ENCODE results near the gene DENND6B. TPM values are rescaled to one million over a fixed set of nuclear protein-coding genes. Genes with fewer than 3 reads are reported as not detected.

The DENND6B gene
- total RNA-seq, 1 experiment from 2014 or later: 2.5 TPM

DNA sequence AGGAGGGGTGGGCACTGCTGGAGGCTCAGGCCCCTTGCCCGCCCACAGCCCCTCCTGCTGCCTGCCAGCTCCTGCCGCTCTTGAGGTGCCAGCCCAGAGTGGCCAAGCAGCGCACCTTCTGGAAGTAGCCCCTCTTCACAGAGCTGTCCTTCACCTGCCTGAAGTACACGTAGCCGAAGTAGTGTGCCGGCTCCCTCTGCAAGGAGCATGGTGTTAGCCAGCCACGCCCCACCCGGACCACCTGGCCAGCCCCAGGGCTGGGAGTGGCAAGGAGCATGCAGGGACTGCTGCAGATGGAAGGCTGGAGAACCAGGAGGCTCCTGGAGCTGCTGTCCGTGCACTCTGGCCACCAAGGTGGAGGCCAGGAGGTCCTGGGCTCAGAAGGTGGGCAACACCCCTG, 9.6 kb downstream of the DENND6B start:
- no peak for DNase-seq (ENCODE audit: low spot score)
- ATAC-seq: no peak
- H3K27me3 Mint-ChIP-seq (ENCODE audit: low read depth): no peaks in the 10 kb centered on the region; the same call in 1 of the 2 replicates
- TF ChIP-seq GTF2I (CRISPR knock-in tag; conservative IDR thresholded peaks at IDR 0.05) (no peak), HMGA2 (CRISPR knock-in tag; IDR thresholded peaks at IDR 0.05) (no peak), SOX15 (CRISPR knock-in tag; IDR thresholded peaks at IDR 0.05) (no peak), USF1 (CRISPR knock-in tag; IDR thresholded peaks at IDR 0.05) (no peak)
- TF ChIP-seq, protein P1, sequence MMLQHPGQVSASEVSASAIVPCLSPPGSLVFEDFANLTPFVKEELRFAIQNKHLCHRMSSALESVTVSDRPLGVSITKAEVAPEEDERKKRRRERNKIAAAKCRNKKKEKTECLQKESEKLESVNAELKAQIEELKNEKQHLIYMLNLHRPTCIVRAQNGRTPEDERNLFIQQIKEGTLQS (CRISPR knock-in tag; conservative IDR thresholded peaks at IDR 0.05): no peak
- CTCF ChIA-PET: interaction anchor here (0.6 to 2.4 kb wide), 6 partner anchors 8 to 356 kb away, joined by 3 to 7 read pairs (median 5); partner anchors contain the start of genes DENND6B, PLXNB2 and SHANK3
- no peak overlapping the region for H3K4me3 Mint-ChIP-seq
- no peak overlapping the region for H3K27ac Mint-ChIP-seq
- POLR2A ChIA-PET: no interaction called here
- H3K9me3 Mint-ChIP-seq: no peaks in the 10 kb centered on the region
- H3K36me3 Mint-ChIP-seq: no peaks in the 10 kb centered on the region
- peaks cover 5% of the 10 kb centered on the region for H3K4me1 Mint-ChIP-seq

DNA sequence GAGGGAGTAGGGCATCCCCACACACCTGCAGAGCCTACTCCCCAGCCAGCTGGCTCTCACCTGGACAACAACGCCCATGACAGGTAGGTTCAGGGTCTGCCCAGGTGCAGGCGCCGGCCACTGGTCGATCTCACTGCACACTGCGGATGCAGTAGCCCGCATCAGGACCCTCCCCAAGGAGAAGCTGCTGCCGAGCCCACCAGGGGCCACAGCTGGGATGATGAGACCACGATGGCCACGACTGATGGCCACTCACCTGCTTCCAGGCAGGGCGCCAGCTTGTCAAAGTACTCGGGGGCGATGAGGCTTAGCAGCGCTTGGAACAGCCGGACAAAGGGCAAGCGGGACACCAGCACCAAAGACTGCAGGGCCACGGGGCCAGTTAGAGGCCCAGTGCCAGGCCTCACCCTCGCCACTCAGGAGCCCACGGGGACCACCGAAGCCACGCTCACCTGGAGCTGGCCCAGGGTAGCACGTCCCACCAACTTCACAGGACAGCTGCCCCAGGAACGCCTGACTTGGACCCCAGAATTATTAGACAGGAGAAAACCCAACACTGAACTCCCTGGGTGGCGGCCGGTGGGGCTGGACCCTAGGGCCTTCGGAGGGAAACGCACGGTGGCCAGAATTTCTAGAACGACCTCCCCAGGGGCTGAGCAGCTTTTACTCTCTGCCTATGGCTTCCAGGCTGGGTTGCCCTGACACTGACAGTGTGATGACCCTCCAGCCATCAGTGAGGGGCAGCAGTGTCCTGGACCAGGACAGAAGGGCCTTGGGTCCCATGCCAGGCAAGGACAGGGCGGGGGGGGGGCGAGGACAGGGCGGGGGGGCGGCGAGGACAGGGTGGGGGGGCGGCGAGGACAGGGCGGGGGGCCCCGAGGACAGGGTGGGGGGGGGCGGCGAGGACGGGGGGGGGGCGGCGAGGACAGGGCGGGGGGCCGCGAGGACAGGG, 10.4 kb downstream of the DENND6B start:
- H3K4me1 Mint-ChIP-seq: peaks cover 5% of the 10 kb centered on the region
- TF ChIP-seq, protein P2, sequence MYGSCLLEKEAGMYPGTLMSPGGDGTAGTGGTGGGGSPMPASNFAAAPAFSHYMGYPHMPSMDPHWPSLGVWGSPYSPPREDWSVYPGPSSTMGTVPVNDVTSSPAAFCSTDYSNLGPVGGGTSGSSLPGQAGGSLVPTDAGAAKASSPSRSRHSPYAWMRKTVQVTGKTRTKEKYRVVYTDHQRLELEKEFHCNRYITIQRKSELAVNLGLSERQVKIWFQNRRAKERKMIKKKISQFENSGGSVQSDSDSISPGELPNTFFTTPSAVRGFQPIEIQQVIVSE (CRISPR knock-in tag; IDR thresholded peaks at IDR 0.05; ENCODE audit: borderline replicate concordance): no peak
- TF ChIP-seq NFATC4 (CRISPR knock-in tag; IDR thresholded peaks at IDR 0.05) (no peak), NR2C2 (CRISPR knock-in tag; IDR thresholded peaks at IDR 0.05) (no peak)
- ChIA-PET CTCF (interaction anchor here (0.6 to 2.4 kb wide), 9 partner anchors 7 to 357 kb away, joined by 3 to 7 read pairs (median 4); partner anchors contain the start of genes DENND6B, PLXNB2 and SHANK3), POLR2A (interaction anchor here (0.5 kb wide), 1 partner anchor 42 kb away, joined by 3 read pairs; no protein-coding TSS in a partner anchor)
- no peak for DNase-seq (ENCODE audit: low spot score)
- H3K9me3 Mint-ChIP-seq: no peaks in the 10 kb centered on the region
- no peak overlapping the region for H3K27ac Mint-ChIP-seq
- no peak for ATAC-seq
- no peaks in the 10 kb centered on the region for H3K36me3 Mint-ChIP-seq
- no peaks in the 10 kb centered on the region; the same call in 1 of the 2 replicates for H3K27me3 Mint-ChIP-seq (ENCODE audit: low read depth)
- H3K4me3 Mint-ChIP-seq: no peak overlapping the region

- CTCF ChIA-PET: interaction anchor here (0.6 to 2.4 kb wide), 9 partner anchors 9 to 332 kb away, joined by 3 to 7 read pairs (median 6); partner anchors contain the start of genes DENND6B and PLXNB2
- ATAC-seq (no peak), DNase-seq (ENCODE audit: low spot score) (no peak)
- Mint-ChIP-seq H3K4me1 (peaks cover 5% of the 10 kb centered on the region), H3K36me3 (no peaks in the 10 kb centered on the region), H3K9me3 (no peaks in the 10 kb centered on the region), H3K27ac (no peak overlapping the region), H3K27me3 (ENCODE audit: low read depth) (no peaks in the 10 kb centered on the region; the same call in 1 of the 2 replicates), H3K4me3 (no peak overlapping the region)
- POLR2A ChIA-PET: interaction anchor here (0.5 kb wide), 1 partner anchor 43 kb away, joined by 3 read pairs; no protein-coding TSS in a partner anchor
- TF ChIP-seq, protein P3, sequence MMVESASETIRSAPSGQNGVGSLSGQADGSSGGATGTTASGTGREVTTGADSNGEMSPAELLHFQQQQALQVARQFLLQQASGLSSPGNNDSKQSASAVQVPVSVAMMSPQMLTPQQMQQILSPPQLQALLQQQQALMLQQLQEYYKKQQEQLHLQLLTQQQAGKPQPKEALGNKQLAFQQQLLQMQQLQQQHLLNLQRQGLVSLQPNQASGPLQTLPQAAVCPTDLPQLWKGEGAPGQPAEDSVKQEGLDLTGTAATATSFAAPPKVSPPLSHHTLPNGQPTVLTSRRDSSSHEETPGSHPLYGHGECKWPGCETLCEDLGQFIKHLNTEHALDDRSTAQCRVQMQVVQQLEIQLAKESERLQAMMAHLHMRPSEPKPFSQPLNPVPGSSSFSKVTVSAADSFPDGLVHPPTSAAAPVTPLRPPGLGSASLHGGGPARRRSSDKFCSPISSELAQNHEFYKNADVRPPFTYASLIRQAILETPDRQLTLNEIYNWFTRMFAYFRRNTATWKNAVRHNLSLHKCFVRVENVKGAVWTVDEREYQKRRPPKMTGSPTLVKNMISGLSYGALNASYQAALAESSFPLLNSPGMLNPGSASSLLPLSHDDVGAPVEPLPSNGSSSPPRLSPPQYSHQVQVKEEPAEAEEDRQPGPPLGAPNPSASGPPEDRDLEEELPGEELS (CRISPR knock-in tag; IDR thresholded peaks at IDR 0.05): no peak
- TF ChIP-seq, protein P4, sequence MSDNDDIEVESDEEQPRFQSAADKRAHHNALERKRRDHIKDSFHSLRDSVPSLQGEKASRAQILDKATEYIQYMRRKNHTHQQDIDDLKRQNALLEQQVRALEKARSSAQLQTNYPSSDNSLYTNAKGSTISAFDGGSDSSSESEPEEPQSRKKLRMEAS (CRISPR knock-in tag; IDR thresholded peaks at IDR 0.05): no peak
- TF ChIP-seq GTF2I (CRISPR knock-in tag; conservative IDR thresholded peaks at IDR 0.05) (no peak), ZNF396 (CRISPR knock-in tag; IDR thresholded peaks at IDR 0.05; ENCODE audit: borderline replicate concordance) (no peak), EMX1 (CRISPR knock-in tag; IDR thresholded peaks at IDR 0.05) (no peak), STAT6 (CRISPR knock-in tag; conservative IDR thresholded peaks at IDR 0.05; ENCODE audit: low read depth) (no peak), ESRRA (CRISPR knock-in tag; IDR thresholded peaks at IDR 0.05; ENCODE audit: borderline replicate concordance) (no peak)
- TF ChIP-seq, protein P5, sequence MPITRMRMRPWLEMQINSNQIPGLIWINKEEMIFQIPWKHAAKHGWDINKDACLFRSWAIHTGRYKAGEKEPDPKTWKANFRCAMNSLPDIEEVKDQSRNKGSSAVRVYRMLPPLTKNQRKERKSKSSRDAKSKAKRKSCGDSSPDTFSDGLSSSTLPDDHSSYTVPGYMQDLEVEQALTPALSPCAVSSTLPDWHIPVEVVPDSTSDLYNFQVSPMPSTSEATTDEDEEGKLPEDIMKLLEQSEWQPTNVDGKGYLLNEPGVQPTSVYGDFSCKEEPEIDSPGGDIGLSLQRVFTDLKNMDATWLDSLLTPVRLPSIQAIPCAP (CRISPR knock-in tag; IDR thresholded peaks at IDR 0.05): no peak
- TF ChIP-seq, protein P6, sequence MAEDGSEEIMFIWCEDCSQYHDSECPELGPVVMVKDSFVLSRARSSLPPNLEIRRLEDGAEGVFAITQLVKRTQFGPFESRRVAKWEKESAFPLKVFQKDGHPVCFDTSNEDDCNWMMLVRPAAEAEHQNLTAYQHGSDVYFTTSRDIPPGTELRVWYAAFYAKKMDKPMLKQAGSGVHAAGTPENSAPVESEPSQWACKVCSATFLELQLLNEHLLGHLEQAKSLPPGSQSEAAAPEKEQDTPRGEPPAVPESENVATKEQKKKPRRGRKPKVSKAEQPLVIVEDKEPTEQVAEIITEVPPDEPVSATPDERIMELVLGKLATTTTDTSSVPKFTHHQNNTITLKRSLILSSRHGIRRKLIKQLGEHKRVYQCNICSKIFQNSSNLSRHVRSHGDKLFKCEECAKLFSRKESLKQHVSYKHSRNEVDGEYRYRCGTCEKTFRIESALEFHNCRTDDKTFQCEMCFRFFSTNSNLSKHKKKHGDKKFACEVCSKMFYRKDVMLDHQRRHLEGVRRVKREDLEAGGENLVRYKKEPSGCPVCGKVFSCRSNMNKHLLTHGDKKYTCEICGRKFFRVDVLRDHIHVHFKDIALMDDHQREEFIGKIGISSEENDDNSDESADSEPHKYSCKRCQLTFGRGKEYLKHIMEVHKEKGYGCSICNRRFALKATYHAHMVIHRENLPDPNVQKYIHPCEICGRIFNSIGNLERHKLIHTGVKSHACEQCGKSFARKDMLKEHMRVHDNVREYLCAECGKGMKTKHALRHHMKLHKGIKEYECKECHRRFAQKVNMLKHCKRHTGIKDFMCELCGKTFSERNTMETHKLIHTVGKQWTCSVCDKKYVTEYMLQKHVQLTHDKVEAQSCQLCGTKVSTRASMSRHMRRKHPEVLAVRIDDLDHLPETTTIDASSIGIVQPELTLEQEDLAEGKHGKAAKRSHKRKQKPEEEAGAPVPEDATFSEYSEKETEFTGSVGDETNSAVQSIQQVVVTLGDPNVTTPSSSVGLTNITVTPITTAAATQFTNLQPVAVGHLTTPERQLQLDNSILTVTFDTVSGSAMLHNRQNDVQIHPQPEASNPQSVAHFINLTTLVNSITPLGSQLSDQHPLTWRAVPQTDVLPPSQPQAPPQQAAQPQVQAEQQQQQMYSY (CRISPR knock-in tag; IDR thresholded peaks at IDR 0.05): no peak
These were observed 11.3 kb downstream of the DENND6B start for GRCh38 chr22:50315289-50316113.

Data from WTC11 (cell line).